Heart left ventricle (tissue), 16 donors: ENCODE data around the gene DCUN1D2. TPM values are rescaled to one million over a fixed set of nuclear protein-coding genes. Genes with fewer than 3 reads are reported as not detected.

Experiments
- ATAC-seq, 4 donors: fragments of 200-7000 bp; cut with Tn5 transposase; one replicate each; pipeline ENCODE4 v1.9.1; 2020 to 2022; ENCODE audit warnings: moderate library complexity in 4 of 4, mild to moderate bottlenecking in 3 of 4, moderate number of reproducible peaks in 1 of 4
- DNase-seq, 5 donors: peaks; one replicate each; pipeline ENCODE4 v3.0.0-alpha.2; 2020
- H3K27ac ChIP-seq, 12 donors: fragments of 200-600 bp; sonication (generic) in 4 of 12; one replicate each; pipeline versions ENCODE4 v1.5.0 to v1.8.0; 2016 to 2022; ENCODE audit warnings: mild to moderate bottlenecking in 2 of 12
- H3K27me3 ChIP-seq, 9 donors: fragments of 200-600 bp; sonication (generic) in 2 of 9; one replicate each; pipeline versions ENCODE4 v1.5.1 to v1.8.0; 2016 to 2022; ENCODE audit warnings: mild to moderate bottlenecking in 3 of 9
- H3K36me3 ChIP-seq, 9 donors: fragments of 200-600 bp; sonication (generic) in 2 of 9; one replicate each; pipeline versions ENCODE4 v1.5.0 to v1.8.0; 2018 to 2022; ENCODE audit warnings: mild to moderate bottlenecking in 2 of 9
- H3K4me1 ChIP-seq, 12 donors: fragments of 200-600 bp; sonication (generic) in 4 of 12; one replicate each; pipeline versions ENCODE4 v1.5.0 to v1.8.0; 2016 to 2022; ENCODE audit warnings: mild to moderate bottlenecking in 3 of 12
- H3K4me3 ChIP-seq, 12 donors: fragments of 200-600 bp; sonication (generic) in 4 of 12; one replicate each; pipeline versions ENCODE4 v1.5.0 to v1.8.0; 2017 to 2022; ENCODE audit warnings: mild to moderate bottlenecking in 9 of 12, moderate library complexity in 4 of 12
- H3K9me3 ChIP-seq, 12 donors: fragments of 200-600 bp; sonication (generic) in 4 of 12; one replicate each; pipeline versions ENCODE4 v1.5.0 to v1.8.0; 2016 to 2022; ENCODE audit warnings: mild to moderate bottlenecking in 1 of 12
- POLR2A ChIP-seq, 2 donors: fragments of 450-650 bp; IDR thresholded peaks; one replicate each; pipeline ENCODE4 v1.6.1; 2017; ENCODE audit warnings: antibody characterized with exemption in 2 of 2, mild to moderate bottlenecking in 2 of 2, moderate library complexity in 2 of 2
- WGBS, 4 donors: extraction: QIAGEN DNeasy Blood & Tissue Kit in 2 of 4; methylation state at CpG; one replicate each; pipeline versions ENCODE4 v1.1.5 to v1.1.7; 2013 to 2018; 5-methylcytosine and 5-hydroxymethylcytosine counted together
- intact Hi-C, 10 donors: fragments of 100-400 bp; cut with DNase I; formaldehyde crosslinking; loops; one replicate each; pipeline versions ENCODE4 v1.11.1 to v1.14.2; 2022
- polyA plus RNA-seq, 2 donors: library from polyadenylated mRNA; stranded (reverse); fragments of 200-250 nt; gene quantifications; one replicate each; pipeline ENCODE4 v1.2.3, GENCODE V29; 2013
- total RNA-seq, 9 donors: library from RNA; depleted of rRNA in 2 of 9; stranded (reverse); fragments of >200 nt in 2 of 9; fragmentation: NEBNext Ultra II Directional in 3 of 9; extraction: Animal tissue kit (Norgen Biotek cat#: 25700) in 3 of 9; gene quantifications; one replicate each; pipeline versions ENCODE4 v1.1.0 to v1.2.4, GENCODE V29; 2016 to 2023
- TF ChIP-seq, protein P1 (sequence below), 12 donors: fragments of 200-600 bp; sonication (generic) in 4 of 12; IDR thresholded peaks; one replicate each; pipeline versions ENCODE4 v1.5.0 to v1.8.0; 2018 to 2022; ENCODE audit warnings: antibody characterized with exemption in 12 of 12, mild to moderate bottlenecking in 5 of 12
- donor health status: ischemic (EF 13 %, LVEDD 7.1; RV severe dilation, severe dysfunction).
- donor health status: healthy with polysubstance abuse.
- donor health status: DM: no; HTN: yes; CAD: no.
- donor health status: DM: no; HTN: no; CAD: no.
- donor health status: ischemic (EF 25% LVEDD 6.9; RV normal size, moderate dysfunction).
- donor health status: ischemic (EF 25% LVEDD 5.7; RV mildly dilated, moderate dysfunction).
- donor health status: healthy.
- donor health status: DM: yes; HTN: yes; CAD: no.
- donor health status: ischemic (EF 35%, LVEDD 5.7; RV mildly dilated, moderate dysfunction).
- donor health status: nonischemic (EF 11% LVEDD 7.7; RV severe dilation, severe dysfunction).
- donor health status: DM: yes; HTN: yes; CAD: no.
- donor health status: PGD.
- donor health status: ischemic (EF 29% LVEDD 5.4; RV normal size, mild dysfunction).
- donor health status: nonischemic (EF 23%, LVEDD 6.1; RV moderate dilation, normal function).

The DCUN1D2 gene
- total and polyA plus RNA-seq, 11 donors: 68.7 to 247 (median 153) TPM

DNA sequence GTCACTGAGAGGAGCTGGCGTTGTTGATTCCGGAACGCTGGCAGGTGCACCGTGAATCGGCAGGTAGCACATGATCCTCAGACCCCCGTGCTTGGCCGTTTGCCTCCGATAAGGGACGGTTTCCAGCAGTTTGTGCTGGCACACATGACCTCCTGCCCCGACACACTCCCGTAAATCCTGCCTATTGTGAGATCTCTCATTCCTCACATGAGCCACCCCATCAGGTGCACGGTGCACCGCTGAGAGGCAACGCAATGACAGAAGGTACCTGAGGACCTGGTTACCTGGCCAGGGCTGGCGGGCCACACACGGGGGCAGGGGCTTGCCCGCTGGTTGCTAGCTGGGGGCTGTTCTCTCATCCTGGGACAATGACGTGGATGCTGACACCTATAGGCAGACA, 35.1 kb downstream of the DCUN1D2 start:
- Histone ChIP-seq H3K27me3 (no peaks in the 10 kb centered on the region), H3K27ac (peak overlapping the region in 11 of 12 donors; percentile 2 to 96 (median 88)), H3K4me1 (peaks cover 0 to 39% (median 8%) of the 10 kb centered on the region in 12 donors), H3K4me3 (no peak overlapping the region), H3K9me3 (no peaks in the 10 kb centered on the region), H3K36me3 (peaks cover 0 to 59% (median 52%) of the 10 kb centered on the region in 9 donors)
- intact Hi-C loops: loop anchor here in 6 of 10 donors (5.0 kb wide), 2 partner anchors 37 to 107 kb away; partner anchors contain the start of gene DCUN1D2 (in 2 of the 6)
- peak in 1 of 5 donors; percentile 23 for DNase-seq
- TF ChIP-seq POLR2A (IDR thresholded peaks at IDR 0.05): no peak
- TF ChIP-seq, protein P1, sequence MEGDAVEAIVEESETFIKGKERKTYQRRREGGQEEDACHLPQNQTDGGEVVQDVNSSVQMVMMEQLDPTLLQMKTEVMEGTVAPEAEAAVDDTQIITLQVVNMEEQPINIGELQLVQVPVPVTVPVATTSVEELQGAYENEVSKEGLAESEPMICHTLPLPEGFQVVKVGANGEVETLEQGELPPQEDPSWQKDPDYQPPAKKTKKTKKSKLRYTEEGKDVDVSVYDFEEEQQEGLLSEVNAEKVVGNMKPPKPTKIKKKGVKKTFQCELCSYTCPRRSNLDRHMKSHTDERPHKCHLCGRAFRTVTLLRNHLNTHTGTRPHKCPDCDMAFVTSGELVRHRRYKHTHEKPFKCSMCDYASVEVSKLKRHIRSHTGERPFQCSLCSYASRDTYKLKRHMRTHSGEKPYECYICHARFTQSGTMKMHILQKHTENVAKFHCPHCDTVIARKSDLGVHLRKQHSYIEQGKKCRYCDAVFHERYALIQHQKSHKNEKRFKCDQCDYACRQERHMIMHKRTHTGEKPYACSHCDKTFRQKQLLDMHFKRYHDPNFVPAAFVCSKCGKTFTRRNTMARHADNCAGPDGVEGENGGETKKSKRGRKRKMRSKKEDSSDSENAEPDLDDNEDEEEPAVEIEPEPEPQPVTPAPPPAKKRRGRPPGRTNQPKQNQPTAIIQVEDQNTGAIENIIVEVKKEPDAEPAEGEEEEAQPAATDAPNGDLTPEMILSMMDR (IDR thresholded peaks at IDR 0.05): no peak
- WGBS, 4 donors: 66 to 79% (median 72%) methylated on average over 15 to 18 of the region's 18 CpGs
- ATAC-seq: no peak

- no peaks in the 10 kb centered on the region for H3K9me3 ChIP-seq
Observed at GRCh38 chr13:113454936-113455335, 35.6 kb downstream of the DCUN1D2 start.

GRCh38 chr13:113452942-113453901, 37.3 kb downstream of the DCUN1D2 start, which contains the start of gene ADPRHL1:
Gene ADPRHL1, minus strand, starts transcription at chr13:113453488. Its CDS starts 51 bp downstream, at chr13:113453437.
- TF ChIP-seq POLR2A (IDR thresholded peaks at IDR 0.05): peak; percentile 86 to 96
- TF ChIP-seq, protein P1 (IDR thresholded peaks at IDR 0.05): peak in 1 of 12 donors; percentile 12
- peak; percentile 73 to 89 (median 81) for DNase-seq
- peak; percentile 46 to 79 (median 74) for ATAC-seq
- peaks cover 3 to 46% (median 20%) of the 10 kb centered on the region in 12 donors for H3K4me1 ChIP-seq
- 45 to 67% (median 55%) methylated on average over 39 to 45 of the region's 45 CpGs for WGBS, 4 donors
- H3K9me3 ChIP-seq: no peaks in the 10 kb centered on the region
- H3K4me3 ChIP-seq: peak within 1 kb of the TSS; percentile 37 to 76 (median 62)
- peaks cover 0 to 38% (median 33%) of the 10 kb centered on the region in 9 donors for H3K36me3 ChIP-seq
- intact Hi-C loops: loop anchor here in 3 of 10 donors (2.0 to 5.0 kb wide), 2 partner anchors 39 to 52 kb away; partner anchors contain the start of gene DCUN1D2 (in 2 of the 3)
- H3K27ac ChIP-seq: peak within 1 kb of the TSS; percentile 70 to 96 (median 88)
- no peaks in the 10 kb centered on the region for H3K27me3 ChIP-seq

More at GRCh38 chr13:113454936-113455335, 35.6 kb downstream of the DCUN1D2 start:
- no peak for TF ChIP-seq POLR2A (IDR thresholded peaks at IDR 0.05)
- TF ChIP-seq, protein P1 (IDR thresholded peaks at IDR 0.05): no peak
- ATAC-seq (no peak), DNase-seq (peak in 1 of 5 donors; percentile 24)
- peaks cover 0 to 43% (median 11%) of the 10 kb centered on the region in 12 donors for H3K4me1 ChIP-seq
- H3K27me3 ChIP-seq: no peaks in the 10 kb centered on the region
- WGBS, 4 donors: 78 to 85% (median 82%) methylated on average over 13 of the region's 13 CpGs
- no peak overlapping the region for H3K4me3 ChIP-seq
- intact Hi-C loops: loop anchor here in 8 of 10 donors (5.0 kb wide), 2 partner anchors 37 to 107 kb away; partner anchors contain the start of gene DCUN1D2 (in 4 of the 8)
- H3K27ac ChIP-seq: peak overlapping the region in 11 of 12 donors; percentile 60 to 96 (median 88)
- peaks cover 0 to 54% (median 48%) of the 10 kb centered on the region in 9 donors for H3K36me3 ChIP-seq
